Left lobe of liver (tissue), 2 donors: Measurements from ENCODE around the gene KCNIP1. TPM values are rescaled to one million over a fixed set of nuclear protein-coding genes. Genes with fewer than 3 reads are reported as not detected.

Experiments
- ATAC-seq: fragments of 200-7000 bp; cut with Tn5 transposase; one replicate; pipeline ENCODE4 v1.9.1; 2020; ENCODE audit warnings: mild to moderate bottlenecking, moderate library complexity
- DNase-seq: peaks from one replicate; pipeline ENCODE4 v3.0.0-alpha.2; 2020; ENCODE audit warnings: low spot score
- total RNA-seq: library from RNA; stranded (reverse); gene quantifications from one replicate; pipeline ENCODE4 v1.2.1, GENCODE V29; 2021
- donor health status: DM: no; HTN: no; CAD: no; lungs with moderate emphysema.
- donor health status: DM: no; HTN: yes; CAD: no.

KCNIP1 gene
- total RNA-seq: not detected

DNA sequence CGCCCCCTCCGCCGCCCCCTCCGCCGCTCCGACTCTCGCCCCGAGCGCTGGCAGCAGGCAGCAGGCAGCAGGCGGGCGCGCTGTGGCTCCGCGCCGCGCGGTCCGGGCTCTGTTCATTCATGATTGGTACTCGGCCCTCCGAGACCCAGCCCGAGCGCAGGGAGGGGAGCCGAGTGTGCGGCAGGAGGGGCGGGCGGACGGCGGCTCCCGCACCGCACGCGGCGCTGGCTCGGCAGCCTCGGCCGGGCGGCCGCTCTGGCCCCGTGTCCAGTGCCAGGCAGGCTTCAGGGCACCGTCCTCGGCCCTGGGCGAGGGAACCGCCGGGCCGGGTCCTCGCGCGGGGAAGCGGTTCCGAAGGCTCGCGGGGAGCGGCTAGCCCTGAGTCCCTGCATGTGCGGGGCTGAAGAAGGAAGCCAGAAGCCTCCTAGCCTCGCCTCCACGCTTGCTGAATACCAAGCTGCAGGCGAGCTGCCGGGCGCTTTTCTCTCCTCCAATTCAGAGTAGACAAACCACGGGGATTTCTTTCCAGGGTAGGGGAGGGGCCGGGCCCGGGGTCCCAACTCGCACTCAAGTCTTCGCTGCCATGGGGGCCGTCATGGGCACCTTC is at the start of gene KCNIP1:
TSS of gene KCNIP1 (plus strand) at position 31 of the 607 bp plus-strand sequence.
- DNase-seq (no peak), ATAC-seq (peak; percentile 42)

DNA sequence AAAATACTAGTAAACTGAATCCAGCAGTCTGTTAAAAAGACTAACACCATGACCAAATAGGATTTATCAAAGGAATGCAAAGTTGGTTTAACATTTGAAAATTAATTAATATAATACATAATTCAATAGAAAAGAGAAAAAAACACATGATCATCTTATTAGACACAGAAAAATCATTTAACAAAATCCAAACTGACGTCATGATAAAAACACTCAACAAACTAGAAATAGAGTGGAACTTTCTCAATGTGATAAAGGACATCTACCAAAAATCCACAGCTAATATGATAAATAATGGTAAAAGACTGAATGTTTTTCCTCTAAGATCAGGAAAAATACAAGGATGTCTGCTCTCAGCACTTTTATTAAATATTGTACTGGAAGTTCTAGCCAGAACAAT is 40.4 kb upstream of the KCNIP1 start:
- no peak for ATAC-seq
- DNase-seq: no peak

DNA sequence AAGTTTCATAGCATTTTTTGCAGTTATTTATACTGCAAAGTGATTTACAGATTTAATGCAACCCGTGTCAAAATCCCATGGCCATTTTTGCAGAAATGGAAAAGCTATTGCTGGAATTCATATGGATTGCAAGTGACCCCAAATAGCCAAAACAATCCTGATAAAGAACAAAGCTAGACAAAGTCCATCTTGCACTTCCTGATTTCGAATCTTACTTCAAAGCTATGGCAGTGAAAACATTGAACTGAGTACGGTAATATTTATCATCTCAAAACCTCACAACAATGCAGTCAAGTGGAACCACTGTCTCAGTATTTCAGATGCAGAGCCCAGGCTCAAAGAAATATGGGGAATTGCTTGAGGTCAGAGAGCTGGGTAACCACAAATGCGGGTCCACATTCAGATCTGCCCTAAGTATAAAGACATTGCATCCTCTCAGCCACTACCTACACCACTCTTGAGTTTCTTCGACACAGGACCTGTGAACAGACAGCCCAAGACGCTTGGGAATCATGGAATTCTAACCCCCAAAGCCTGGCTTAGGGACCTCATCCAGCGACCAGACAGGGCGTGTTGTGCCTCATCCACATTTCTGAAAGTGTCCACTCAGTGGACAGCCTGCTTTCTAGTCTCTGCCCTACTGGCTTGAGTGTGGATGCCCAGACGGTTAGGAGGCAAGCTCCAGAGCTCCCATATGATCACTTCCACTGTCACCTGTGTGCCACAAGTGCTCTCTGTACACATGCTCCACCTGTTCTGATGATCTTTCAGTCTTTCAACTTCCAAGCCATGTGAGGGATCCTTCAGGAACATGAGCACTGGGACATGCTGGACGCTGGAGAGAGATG is 39.3 kb upstream of the KCNIP1 start:
- DNase-seq (no peak), ATAC-seq (no peak)

DNA sequence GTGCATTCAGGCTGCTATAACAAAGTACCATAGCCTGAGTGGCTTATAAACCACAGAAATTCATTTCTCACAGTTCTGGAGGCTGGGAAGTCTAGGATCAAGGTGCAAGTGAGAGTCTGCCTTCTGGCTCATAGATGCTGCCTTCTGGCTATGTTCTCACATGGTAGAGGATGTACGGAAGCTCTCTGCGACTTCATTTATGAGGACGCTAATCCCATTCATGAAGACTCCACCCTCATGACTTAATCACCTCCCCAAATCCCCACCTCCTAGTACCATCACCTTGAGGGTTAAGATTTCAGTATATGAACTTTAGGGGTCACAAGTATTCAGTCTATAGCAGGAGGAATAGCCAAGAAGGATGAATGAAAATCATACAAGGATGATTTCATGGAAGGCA is 37.3 kb upstream of the KCNIP1 start:
- DNase-seq: no peak
- ATAC-seq: no peak

DNA sequence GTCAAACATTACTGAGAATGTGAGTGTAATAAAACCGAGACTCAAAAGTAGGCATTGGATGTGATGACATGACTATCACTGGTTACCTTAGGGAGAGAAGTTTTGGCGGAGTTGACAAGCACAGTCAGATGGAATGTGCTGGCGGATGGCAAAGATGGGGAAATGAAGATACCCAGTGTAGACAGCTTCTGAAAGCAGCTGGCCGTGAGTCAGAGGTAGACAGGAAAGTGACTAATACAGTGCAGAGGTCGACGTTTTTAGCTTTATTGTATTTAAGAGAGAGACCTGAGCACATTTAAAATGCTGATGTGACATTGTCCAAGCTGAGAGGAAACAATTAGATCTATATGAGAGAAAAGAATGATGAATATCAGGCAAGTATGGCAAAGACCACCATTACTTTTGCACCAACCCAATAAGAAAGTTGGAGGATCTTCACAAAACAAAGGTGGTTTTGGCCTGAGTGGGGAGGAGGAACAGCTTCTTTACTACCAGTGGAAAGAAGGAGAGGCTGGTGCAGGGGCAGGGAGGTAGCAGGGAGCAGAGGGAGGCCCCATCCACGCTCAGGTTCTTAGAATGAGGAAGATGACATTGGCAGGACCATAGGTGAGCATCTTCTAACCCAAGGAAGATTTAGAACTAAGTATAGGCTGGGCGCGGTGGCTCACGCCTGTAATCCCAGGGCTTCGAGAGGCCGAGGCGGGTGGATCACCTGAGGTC is 36.7 kb upstream of the KCNIP1 start:
- DNase-seq: no peak
- ATAC-seq: no peak

DNA sequence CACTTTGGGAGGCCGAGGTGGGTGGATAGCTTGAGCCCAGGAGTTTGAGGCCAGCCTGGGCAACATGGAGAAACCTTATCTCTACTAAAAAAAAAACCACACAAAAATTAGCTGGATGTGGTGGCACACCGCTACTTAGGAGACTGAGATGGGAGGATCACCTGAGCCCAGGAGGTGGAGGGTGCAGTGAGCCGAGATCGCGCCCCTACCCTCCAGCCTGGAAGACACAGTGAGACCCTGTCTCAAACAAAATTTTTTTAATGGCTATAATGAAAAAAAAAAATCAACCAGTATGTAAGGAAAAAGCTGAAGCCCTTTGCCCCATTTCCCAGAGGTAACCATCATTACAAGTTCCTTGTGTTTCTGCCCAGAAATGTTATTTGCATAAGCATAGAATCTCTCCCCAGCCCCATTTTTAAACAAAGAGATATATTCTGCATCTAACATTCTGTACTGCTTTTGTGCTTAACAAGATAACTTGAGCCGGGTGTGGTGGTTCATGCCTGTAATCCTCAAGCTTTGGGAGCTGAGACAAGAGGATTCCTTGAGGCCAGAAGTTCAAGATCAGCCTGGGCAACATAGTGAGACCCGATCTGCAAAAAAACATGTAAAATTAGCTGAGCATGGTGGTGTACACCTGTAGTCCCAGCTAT is 35.1 kb upstream of the KCNIP1 start:
- ATAC-seq (no peak), DNase-seq (no peak)

DNA sequence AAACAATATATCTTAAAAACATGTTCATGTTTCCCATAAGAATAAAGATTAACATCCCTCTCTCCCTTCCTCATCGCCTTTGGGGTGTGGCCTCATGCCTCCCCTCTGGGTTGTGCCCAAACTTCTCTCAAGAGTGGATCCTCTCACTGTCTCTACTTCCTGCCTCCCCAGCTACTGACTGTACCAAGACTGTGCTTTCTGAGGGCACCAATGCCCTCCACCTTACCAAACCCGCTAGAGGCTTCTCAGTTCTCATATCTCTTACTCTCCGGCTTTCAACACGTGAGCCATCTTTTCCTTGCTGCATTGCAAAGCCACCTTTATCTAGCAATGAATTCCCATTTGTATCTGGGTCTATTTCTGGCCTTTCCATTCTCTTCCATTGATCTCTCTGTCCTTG is 34.4 kb upstream of the KCNIP1 start:
- ATAC-seq (no peak), DNase-seq (no peak)

DNA sequence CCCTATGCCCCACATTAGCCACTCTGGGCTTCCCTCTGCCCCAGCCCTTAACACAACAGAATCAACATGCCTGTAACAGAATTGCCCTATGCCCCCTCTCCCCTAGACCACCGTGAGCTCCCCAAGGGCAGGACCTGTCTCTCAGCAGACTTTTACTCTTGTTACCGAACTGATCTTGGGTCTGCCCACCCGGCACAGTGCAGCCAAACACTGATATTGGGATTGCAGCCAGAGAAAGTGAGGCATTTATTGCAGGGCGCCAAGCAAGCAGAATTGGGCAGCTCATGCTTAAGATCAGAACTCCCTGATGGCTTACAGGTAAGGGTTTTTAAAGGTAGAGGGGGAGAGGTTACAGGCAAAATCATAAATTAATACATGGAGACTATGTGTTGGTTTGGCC is 33.5 kb upstream of the KCNIP1 start:
- ATAC-seq (no peak), DNase-seq (no peak)

DNA sequence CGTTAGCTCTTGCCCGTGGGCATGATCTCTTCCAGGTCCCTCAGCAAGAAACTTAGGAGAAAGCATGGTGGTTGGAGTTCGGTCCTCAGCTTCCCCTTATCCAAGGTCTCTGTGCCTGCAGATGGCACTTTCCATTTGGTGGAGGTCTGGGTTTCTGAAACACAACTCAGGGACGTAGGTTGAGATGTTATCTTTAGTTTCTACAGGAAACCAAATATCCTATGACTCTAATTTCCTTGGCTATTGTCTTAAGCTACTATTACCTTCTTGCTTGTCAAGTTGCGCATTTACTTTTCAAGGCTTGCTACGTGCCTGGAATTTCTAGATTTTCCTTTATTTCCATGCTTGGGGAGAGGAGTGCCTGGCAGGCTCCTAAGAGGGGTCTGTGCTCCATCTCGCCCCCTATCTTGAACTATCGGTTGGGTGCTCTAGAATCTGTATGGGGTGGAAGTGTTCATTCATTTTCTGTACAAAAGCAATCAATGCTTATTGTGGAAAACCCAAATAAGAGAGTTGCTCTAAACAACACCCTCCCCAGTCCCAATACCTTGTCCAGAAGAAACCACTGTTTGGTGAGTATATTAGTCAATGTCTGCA is 32.9 kb upstream of the KCNIP1 start:
- ATAC-seq (no peak), DNase-seq (no peak)

DNA sequence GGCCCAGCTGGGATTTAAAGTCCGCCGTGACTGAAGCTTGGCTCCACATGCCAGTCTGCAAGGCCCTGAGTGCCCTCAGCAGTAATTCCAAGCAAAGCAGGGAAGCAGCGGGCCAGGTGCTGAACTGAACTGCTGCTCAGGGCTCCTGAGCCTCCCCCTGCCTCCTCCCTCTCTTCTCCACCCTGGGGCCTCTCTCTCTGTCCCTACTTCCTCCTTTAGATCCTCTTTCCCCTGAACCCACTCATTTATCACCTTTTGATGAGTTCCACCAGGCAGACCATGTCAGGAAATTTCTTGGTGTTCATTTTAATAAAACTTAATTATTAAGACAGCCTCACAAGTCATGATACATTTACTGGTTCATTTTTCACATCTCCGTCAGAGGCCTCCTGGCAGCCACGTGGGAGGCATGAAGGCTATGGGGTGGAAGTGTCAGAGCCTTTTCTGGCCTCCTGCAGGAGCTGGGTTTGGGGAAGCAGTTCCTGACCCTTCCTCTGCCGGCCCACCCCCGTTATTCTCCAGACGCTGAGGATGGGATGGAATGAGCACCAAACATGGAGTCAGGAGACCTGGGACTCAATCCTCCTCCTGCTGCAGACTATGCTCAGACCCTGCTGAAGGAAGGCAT is 32.2 kb upstream of the KCNIP1 start:
- DNase-seq: no peak
- no peak for ATAC-seq

DNA sequence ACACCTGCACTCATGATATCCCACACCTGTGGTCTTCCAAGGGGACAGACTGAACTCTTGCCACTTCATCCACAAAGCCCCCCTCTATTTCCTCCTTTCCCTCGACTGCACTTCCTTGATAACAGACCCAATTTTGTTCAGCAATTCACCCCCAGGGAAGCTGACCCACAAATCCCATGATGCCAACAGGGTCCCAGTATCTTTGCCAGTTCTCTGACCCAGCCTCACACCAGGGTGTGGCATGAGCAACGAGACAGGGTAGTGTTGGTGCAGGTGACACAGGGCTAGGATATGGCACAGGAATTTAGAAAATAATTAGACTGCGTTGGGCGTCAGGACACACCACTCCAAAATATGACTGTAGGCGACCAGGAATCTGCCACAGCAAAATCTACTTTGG is 30.2 kb upstream of the KCNIP1 start:
- DNase-seq: no peak
- ATAC-seq: no peak

DNA sequence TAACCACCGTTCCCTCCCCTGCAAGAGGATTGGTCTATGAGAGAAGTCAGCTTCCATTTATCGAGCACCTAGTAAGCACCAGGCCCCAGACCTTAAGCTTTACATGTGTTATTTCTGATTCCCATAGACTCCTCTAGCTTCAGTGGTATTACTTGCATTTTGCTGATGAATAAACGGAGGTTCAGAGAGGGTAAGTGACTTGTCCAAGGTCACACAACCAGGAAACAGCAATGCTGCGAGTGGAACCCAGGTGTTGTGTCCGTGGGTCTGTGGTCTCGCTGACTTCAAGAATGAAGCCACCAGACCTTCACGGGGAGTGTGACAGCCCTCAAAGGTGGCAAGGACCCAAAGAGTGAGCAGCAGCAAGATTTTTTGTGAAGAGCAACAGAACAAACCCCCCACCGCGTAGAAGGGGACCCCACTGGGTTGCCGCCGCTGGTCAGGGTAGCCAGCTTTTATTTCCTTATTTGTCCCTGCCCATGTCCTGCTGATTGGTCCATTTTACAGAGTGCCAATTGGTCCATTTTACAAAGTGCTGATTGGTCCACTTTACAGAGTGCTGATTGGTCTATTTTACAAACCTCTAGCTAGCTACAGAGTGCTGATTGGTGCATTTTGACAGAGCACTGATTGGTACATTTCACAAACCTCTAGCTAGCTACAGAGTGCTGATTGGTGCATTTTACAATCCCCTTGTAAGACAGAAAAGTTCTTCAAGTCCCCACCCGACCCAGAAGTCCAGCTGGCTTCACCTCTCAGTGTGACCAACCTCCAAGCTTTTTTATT is 29.1 kb upstream of the KCNIP1 start:
- DNase-seq (no peak), ATAC-seq (no peak)

DNA sequence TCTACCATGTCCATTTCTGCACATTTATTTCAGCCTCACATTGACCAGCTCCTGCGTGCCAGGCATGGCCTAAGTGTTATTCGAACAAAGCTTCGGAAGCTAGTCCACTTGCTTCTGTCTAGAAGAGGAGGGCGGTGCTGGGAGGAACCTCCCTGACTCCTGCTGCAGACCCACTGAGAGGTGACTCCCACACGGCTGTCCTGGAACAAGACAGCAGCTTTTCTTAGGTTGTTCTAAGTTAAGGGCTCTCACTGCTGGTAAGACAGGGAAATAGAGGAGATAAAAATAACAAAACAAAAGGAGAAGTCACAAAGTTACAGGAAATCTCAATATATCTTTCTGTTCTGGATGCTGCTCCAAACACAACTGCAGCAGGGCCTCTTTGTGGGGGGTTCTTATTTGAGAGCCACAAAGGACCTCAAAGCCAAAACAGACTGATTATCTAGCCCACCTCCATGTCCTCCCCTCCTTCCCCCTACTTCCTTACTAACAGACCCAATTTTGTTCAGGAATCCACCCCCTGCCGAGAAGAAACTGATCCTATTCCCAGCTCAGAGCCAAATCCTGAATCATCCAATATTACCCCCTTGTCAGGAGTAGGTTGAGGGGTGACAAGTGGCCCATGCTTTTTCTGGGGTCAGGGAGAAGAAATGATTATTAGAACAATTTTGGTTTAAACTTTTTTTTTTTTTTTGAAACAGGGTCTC is 28.4 kb upstream of the KCNIP1 start:
- no peak for ATAC-seq
- DNase-seq: no peak

DNA sequence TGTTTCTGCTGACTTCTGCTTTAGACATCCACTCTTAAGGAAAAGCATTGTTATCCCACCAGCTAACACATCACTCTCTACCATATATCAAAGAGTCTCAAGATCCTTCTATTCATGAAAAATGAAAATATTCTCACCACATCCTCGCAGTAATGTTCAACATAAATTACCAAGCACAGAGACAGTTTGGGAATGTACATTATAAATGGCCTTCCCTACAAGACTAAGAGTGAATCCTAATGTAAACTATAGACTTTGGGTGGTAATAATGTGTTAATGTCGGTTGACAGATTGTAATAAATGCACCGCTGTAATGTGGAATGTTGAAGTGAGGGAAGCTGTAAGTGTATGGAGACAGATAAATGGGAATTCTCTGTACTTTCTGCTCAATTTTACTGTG is 27.1 kb upstream of the KCNIP1 start:
- no peak for ATAC-seq
- no peak for DNase-seq

DNA sequence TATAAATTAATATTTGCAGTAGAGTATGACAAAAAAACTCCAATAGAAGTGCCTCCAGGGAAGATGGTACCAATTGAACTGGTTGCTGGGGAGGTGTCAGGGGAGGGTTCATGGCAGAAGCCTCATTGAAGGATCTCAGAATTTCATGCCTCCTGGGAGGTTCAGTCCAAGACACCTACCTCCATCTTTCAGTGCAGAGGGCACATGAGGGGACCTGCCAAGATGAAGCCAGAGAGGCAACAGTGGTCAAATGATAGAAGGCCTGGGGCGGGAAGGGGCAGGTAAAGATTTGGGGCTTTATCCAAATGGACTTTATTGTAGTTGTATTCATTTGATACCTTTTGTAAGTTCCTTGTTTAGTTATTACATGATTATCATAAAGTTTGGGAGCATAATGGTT is 25.9 kb upstream of the KCNIP1 start:
- no peak for DNase-seq
- ATAC-seq: no peak

DNA sequence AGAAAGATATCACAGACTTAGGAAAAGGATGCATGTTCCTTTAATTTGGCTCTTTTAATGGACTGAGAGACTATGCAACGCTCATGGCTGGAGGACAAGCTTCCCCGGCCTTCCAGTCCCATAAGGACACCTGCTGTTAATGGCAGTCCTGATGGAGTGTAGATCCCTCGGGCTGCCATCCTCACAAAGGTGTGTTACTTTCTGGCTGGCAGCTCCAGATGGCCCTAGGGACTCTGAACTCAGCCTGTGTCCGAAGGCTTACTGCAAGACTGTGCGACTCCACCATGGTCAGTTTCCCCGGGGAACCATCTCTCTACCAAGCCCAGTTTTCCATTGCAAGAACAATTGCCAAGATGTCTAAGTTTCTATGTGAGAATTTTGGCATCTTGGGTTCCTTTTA is 25.5 kb upstream of the KCNIP1 start:
- no peak for DNase-seq
- ATAC-seq: no peak

DNA sequence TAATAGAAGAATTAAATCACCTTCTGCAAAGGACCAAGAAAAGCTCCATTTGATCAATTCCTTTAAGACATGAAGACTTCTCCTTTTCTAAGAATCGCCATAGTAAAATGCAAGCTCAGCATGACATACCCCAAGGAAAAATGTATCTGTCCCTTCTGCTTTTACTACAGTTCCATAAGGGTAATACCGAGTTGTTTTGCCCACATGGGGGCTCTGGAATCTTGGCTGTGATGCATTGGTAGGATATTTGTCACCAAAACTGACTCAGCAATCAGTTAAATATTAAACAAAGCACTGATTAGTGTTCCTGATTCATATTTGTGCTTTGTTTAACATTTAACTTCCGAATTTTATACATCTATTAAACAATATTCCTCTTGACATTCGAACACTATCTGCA is 24.3 kb upstream of the KCNIP1 start:
- DNase-seq (no peak), ATAC-seq (no peak)

DNA sequence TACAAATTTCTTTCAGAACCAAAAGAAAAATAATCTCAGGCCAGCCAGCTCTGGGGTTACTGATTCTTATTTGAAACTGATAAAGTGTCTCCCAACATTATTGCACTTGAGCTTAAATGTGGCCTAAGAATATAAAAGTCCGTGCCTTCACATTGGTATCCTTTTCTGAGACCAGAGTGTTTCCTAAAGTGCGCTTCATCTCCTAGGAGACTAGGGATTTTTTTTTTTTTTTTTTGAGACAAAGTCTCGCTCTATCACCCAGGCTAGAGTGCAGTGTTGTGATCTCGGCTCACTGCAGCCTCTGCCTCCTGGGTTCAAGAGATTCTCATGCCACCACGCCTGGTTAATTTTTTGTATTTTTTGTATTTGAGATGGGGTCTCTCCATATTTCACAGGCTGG is 23.6 kb upstream of the KCNIP1 start:
- ATAC-seq (no peak), DNase-seq (no peak)

DNA sequence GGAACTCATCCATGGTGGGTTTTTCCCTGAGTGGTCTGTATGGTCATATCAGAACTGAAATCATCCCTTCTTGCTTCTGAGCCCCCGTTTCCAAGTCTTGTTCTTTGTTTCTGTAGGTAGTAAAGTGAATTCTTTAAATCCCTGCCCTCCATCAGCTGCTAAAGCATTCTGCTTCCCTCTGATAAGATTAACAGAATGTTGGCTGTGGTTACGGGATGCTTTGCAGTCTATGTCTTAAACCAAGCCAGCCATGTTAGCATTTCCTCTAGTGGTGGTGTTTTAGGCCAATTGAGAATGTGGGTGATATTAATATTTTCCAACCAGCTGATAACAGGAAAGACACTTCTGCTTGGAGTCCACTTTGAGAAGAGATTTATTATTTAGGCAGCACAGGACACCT is 22.0 kb upstream of the KCNIP1 start:
- no peak for ATAC-seq
- no peak for DNase-seq
